Lung microvascular endothelial cell (primary cell): ENCODE results near the gene MAP7. TPM values are rescaled to one million over a fixed set of nuclear protein-coding genes. Genes with fewer than 3 reads are reported as not detected.

Source experiments
- DNase-seq, 2 donors: peaks; one replicate each; pipeline versions ENCODE4 v3.0.0 to v3.0.0-alpha.2; 2010; ENCODE audit warnings: low read depth in 2 of 2
- total RNA-seq: library from RNA; depleted of rRNA; stranded (reverse); fragments of >200 nt; gene quantifications from 2 replicates; pipeline ENCODE4 v1.2.1, GENCODE V29; 2014

Gene MAP7
- total RNA-seq, 1 donor from 2014 or later, result 0.40 TPM

- no peak for DNase-seq
These were observed 18.2 kb downstream of the MAP7 start for GRCh38 chr6:136532030-136532429.

- DNase-seq, result no peak
These were observed 20.5 kb downstream of the MAP7 start for GRCh38 chr6:136529710-136530109.

- DNase-seq, result no peak
These were observed 21.7 kb downstream of the MAP7 start for GRCh38 chr6:136528477-136528876.

- DNase-seq, result no peak
These were observed 22.4 kb downstream of the MAP7 start for GRCh38 chr6:136527831-136528230.

- no peak for DNase-seq
These were observed 23.3 kb downstream of the MAP7 start for GRCh38 chr6:136526937-136527336.

- peak; percentile 32 to 46 for DNase-seq
These were observed 23.9 kb downstream of the MAP7 start for GRCh38 chr6:136526196-136526930.

- DNase-seq, result no peak
These were observed 24.5 kb downstream of the MAP7 start for GRCh38 chr6:136525586-136526195.

GRCh38 chr6:136524936-136525413 lies 25.2 kb downstream of the MAP7 start:
- DNase-seq, result no peak

GRCh38 chr6:136524339-136524935 lies 25.8 kb downstream of the MAP7 start:
- no peak for DNase-seq

- DNase-seq, result no peak
These were observed 27.0 kb downstream of the MAP7 start for GRCh38 chr6:136523196-136523595.

- no peak for DNase-seq
These were observed 27.6 kb downstream of the MAP7 start for GRCh38 chr6:136522636-136523035.

- no peak for DNase-seq
These were observed 28.3 kb downstream of the MAP7 start for GRCh38 chr6:136521911-136522310.

- DNase-seq, result no peak
These were observed 28.8 kb downstream of the MAP7 start for GRCh38 chr6:136521427-136521826.

- no peak for DNase-seq
These were observed 29.7 kb downstream of the MAP7 start for GRCh38 chr6:136520517-136520916.

- DNase-seq, result no peak
These were observed 32.6 kb downstream of the MAP7 start for GRCh38 chr6:136517582-136517981.

- no peak for DNase-seq
These were observed 33.2 kb downstream of the MAP7 start for GRCh38 chr6:136517002-136517401.

- no peak for DNase-seq
These were observed 35.6 kb downstream of the MAP7 start for GRCh38 chr6:136514591-136514990.

- no peak for DNase-seq
These were observed 38.3 kb downstream of the MAP7 start for GRCh38 chr6:136511926-136512325.

- DNase-seq, result no peak
These were observed 38.8 kb downstream of the MAP7 start for GRCh38 chr6:136511397-136511796.

- no peak for DNase-seq
These were observed 39.4 kb downstream of the MAP7 start for GRCh38 chr6:136510782-136511181.

- no peak for DNase-seq
These were observed 39.9 kb downstream of the MAP7 start for GRCh38 chr6:136510299-136510698.

GRCh38 chr6:136508725-136509392 lies 41.4 kb downstream of the MAP7 start:
- DNase-seq, result no peak
